GM19193 (cell line): ENCODE measurements around the gene GJD4.

ENCODE experiments used
- POLR2A ChIP-seq: IDR thresholded peaks from 4 replicates; pipeline ENCODE4 v1.6.1; 2011; ENCODE audit not compliant: insufficient read depth, insufficient read length; ENCODE audit errors: extremely low read depth

GJD4 gene

DNA sequence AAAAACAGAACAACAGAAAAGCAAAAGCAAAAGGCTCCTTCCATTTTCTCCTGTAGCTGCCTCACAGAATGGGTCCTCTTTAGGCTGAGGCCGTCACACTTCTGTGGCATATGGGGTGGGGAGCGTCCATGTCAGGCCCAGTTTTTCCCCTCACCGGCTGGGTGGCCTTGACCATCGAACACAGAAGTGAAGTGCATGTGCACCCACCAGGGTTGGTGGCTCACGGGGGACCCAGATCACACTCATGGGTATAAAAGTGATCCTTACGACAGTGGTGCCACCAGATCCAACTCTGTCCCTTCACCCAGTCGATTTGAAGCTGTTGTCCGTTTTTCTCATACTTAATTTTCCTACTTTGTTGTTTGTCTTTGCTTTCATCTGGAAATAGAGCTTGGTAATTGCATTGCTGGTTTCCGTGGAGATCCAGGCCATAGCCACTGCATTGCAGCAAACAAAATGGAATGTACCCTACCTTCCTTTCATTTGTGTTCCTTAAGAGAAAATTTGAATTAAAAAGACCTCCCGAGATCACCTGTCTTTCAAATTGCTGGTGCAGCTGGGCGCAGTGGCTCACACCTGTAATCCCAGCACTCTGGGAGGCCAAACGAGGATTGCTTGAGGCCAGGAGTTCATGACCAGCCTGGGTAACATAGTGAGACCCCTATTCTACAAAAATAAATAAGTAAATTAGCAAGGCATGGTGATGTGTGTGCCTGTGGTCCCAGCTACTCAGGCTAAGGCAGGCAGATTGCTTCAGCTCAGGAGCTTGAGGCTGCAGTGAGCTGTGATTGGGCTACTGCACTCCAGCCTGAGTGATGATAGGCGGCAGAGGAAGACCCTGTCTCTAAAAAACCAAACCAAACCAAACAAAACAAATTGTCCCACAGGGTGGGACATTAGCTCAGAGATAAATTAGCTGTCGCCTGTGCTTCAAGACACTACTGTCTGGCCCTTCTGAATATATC, 10.7 kb upstream of the GJD4 start:
- no peak for TF ChIP-seq POLR2A

DNA sequence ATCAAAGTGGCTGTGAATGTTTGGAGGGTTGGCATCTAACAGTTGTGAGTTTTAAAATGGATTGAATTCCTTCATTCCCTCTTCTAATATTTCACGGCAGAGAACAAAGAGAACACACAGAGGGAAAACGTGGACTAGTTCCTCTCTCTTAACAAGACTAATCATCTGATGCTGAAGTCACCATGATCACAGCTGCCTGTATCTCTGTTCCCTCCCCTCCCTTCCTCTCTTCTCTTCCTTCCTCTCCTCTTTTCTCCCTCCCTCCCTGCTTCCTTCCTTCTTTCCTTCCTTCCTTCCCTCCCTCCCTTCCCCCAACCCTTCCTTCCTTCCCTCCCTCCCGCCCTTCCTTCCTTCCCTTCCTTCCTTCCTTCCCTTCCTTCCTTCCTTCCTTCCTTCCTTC, 10.0 kb upstream of the GJD4 start:
- no peak for TF ChIP-seq POLR2A

DNA sequence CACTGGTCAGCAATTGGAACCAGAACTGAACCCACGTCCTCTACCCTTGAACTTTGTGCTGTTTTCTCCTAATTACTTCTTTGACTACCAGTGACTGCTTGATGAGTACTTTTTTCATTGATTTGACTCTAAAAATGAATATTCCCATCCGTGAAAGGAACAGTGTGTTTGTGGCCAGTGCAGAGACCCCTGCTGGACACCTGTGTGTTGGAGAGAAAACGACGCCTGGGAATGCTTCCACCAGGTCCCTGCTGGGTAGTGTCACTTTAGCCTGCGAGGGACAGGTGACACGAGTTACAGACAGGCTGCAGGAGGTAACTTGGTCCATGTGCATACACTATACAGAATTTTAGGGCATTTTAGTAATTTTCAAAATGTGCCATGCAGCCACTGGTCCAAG, 6.8 kb upstream of the GJD4 start:
- TF ChIP-seq POLR2A = no peak

DNA sequence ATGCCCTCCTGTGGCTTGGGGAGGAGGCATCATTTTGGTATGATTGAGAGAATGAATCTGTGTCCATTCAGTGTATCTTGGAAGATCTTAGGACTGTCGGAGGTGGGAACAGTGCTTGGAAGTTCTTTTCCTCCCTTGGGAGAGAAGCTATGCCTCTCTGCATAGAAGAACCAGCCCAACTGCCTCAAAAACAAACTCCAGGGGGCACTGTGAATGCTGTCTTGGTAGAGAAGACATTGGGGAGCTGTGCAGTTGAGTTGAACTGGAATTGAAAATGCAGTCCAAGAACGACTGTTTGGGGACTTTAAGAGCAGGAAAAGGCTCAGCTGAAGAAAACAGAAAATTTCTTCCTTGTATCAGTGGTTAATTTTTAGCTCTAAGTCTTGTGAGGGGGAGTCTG, 4.9 kb upstream of the GJD4 start:
- no peak for TF ChIP-seq POLR2A

DNA sequence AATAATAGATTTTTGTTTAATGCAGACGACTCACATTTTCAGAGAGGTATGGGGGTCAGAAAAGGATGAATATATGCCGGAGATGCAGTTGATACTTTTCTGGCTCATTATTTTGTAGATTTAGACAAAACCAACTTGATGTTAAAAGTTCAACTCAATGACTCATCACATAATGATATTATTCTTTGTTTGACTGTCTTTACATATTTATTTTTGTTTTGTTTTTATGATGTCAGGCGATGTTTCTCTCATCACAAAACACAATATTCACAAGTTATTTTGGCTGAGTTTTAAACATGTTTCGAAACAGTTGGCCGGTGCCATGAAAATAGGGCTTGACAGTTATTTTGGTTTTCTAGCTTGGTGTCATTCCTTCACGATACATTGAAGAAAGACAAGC, 1.3 kb downstream of the GJD4 start:
- no peak for TF ChIP-seq POLR2A

DNA sequence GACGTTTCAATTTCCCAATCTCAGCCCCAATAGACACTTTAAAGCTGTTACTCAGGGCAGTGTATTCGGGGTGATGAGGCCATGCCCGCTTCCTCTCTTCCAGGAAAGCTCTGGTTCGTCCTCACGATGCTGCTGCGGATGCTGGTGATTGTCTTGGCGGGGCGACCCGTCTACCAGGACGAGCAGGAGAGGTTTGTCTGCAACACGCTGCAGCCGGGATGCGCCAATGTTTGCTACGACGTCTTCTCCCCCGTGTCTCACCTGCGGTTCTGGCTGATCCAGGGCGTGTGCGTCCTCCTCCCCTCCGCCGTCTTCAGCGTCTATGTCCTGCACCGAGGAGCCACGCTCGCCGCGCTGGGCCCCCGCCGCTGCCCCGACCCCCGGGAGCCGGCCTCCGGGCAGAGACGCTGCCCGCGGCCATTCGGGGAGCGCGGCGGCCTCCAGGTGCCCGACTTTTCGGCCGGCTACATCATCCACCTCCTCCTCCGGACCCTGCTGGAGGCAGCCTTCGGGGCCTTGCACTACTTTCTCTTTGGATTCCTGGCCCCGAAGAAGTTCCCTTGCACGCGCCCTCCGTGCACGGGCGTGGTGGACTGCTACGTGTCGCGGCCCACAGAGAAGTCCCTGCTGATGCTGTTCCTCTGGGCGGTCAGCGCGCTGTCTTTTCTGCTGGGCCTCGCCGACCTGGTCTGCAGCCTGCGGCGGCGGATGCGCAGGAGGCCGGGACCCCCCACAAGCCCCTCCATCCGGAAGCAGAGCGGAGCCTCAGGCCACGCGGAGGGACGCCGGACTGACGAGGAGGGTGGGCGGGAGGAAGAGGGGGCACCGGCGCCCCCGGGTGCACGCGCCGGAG, 2.6 kb downstream of the GJD4 start:
- TF ChIP-seq POLR2A = no peak

DNA sequence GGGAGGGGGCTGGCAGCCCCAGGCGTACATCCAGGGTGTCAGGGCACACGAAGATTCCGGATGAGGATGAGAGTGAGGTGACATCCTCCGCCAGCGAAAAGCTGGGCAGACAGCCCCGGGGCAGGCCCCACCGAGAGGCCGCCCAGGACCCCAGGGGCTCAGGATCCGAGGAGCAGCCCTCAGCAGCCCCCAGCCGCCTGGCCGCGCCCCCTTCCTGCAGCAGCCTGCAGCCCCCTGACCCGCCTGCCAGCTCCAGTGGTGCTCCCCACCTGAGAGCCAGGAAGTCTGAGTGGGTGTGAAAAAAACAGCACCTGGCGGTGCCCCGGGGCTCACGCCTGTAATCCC, 3.2 kb downstream of the GJD4 start:
- TF ChIP-seq POLR2A = no peak

DNA sequence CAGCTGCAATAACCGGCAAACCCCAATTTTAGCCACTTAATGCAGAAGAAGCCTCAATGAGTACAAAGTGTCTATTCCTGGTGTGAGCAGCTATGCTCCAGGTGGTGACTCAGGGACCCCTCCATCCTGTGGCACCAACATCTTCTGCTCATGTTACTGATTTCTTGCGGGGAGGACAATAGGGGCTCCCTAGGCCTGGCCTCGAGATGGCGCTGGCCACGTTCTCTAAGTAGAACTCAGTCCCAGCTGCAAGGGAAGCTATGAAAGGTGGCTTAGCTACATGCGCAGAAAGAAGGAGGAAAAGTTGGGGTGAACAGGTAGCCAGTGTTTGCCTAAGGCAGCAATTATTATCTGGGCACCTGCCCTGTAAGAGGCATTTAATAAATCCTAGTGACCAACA, 6.6 kb downstream of the GJD4 start:
- no peak for TF ChIP-seq POLR2A

DNA sequence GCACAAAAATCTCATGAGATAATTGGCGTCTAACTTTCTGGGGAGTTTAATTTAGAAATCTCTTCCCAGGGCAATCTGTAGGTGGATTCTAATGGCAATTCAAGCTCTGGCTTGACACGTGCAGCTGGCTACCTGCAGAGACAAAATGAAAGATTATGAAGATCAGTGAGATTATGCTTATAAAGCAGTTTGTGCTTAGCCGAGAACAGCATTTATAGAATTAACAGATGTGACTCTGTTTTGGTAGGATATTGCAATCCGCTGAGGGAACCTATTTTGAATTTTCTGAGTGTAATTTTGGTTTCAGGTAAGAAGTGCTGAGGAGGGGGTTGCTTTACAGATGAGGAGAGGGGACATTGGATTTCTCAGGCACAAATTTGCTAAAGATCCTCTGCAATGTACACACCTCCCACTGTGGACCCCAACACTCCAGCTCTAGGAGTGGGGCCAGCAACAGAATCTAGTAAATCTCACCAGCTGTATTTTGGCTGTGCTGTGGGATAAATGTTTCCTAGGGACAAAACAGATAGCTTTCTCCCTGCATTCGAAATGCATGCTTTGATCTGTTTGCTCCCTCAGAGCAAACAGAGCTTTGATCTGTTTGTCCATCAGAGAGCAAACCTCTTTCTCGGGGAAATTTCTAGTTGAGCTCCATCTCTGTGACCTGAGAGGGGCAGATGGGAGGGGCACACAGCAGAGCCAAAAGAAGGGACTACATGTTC, 7.4 kb downstream of the GJD4 start:
- no peak for TF ChIP-seq POLR2A

DNA sequence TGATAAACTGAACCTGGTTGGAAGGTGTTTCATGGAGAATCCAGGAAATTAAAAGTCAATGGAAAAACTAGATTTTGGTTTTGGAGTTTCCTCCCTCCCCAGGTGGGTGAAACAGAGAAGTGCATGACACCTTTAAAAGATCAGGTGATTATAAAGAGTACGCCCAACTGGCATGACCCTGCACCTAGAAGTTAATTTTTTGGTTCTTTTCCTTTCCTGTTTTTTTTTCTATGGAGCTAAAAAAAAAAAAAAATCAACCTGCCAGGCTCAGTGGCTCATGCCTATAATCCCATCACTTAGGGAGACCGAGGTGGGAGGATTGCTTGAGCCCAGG, 7.9 kb downstream of the GJD4 start:
- no peak for TF ChIP-seq POLR2A

DNA sequence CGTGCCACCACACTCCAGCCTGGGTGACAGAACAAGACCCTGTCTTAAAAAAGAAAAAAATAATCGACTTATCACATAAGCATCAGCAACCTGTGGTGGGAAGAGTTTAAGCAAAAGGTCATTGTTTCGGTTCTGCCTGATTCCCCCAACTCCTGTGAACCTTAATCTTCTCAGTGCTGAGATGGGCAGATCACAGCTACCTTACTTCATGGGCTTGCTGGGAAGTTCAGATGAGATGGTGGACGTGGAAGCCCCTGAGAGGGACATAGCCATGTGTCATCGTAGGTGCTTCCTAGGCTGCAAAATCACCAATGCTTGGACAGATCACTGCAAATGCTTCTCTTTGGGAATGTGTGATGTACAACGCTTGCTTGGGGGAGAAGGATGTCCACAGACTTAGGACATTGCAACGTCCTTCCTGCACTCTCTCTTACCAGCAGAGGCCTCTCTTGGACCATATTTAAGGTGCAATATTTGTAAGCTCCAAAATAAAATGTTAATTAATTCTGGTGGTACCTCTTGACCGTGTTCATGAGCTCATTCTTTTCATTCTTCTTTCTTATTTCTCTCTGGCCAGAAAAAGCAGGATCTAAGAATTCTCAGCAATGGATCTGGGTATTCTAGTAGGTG, 8.6 kb downstream of the GJD4 start:
- no peak for TF ChIP-seq POLR2A

DNA sequence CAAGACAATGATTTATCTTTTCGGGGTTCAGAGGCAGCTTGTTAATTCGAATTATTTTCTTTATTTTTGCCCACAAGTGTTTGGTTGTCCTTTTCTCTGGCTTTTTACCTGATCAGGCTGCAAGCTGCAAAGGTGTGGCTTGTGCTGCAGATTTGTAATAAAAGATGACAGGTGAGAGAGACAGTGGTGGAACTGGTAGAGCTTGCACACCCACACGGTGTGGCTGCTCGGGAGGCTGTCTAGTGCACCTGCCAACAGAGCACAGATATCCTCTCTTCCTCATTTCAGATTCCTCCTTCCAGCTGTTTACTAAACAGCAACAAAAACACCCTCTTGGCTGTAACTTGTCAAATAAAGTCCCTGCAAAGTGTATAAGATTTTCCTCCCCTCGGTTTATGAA, 9.2 kb downstream of the GJD4 start:
- TF ChIP-seq POLR2A = no peak

DNA sequence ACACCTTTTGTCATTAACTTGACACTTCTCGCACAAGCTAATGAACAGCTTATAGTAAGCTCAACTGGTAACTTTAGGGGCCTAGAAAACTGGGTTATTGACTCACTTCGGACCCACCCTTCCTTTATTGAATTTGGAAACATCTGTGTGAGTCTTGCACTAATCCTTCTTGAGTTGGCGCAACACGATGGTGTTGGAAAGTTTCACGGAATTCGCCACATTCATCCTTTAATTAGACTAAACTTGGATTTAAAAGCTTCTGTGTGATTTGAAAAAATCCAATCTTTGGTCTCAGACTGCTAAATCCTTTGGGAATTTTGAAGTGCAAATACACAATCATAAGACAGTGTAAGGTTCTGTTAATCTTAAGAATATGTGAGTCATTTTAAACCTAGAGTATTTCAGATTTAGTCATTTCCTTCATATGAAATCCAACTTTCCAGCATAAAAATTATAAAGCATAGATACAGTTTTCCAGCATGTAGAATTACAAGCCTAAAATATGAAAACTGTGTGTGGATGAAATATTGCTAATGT, 21.9 kb downstream of the GJD4 start:
- TF ChIP-seq POLR2A = no peak

DNA sequence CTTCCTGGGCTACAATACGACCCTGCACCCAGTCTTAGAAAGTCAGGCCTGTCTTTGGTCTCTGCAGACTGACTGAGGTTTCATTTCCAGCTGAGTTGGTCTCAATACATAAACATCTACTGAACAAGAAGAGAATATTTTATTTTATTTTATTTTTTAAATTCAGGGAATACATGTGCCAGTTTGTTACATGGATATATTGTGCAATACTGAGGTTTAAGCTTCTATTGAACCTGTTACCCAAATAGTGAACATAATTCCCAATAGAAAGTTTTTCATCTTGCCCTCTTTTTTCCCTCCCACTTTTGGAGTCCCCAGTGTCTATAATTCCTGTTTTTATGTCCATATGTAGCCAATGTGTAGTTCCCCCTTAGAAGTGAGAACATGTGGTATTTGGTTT, 26.3 kb downstream of the GJD4 start:
- TF ChIP-seq POLR2A = no peak

DNA sequence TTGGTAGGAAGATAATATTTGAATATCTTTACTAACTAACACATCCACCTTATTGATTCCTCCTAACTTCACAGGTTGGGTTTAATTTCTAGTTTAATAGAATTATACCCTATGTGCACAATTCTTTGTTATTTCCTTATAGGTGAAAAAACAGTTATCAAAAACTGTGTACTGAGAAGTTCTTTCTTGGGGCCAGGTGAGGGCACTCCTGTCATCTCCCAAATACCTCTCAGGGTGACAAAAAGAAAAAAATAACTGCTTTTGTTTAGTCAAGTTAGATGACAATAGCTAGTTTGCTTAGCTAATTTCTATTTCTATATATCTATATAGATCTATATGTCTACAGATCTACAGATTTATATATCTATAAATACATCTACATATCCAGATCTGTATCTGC, 26.9 kb downstream of the GJD4 start:
- TF ChIP-seq POLR2A = no peak
